IPS DF 4.7 (cell line): ENCODE results near the gene DOCK1.

Experiments
- DNase-seq: peaks from one replicate; pipeline ENCODE4 v3.0.0-alpha.2; 2013; ENCODE audit warnings: low spot score; ENCODE audit errors: extremely low read depth

The DOCK1 gene

DNA sequence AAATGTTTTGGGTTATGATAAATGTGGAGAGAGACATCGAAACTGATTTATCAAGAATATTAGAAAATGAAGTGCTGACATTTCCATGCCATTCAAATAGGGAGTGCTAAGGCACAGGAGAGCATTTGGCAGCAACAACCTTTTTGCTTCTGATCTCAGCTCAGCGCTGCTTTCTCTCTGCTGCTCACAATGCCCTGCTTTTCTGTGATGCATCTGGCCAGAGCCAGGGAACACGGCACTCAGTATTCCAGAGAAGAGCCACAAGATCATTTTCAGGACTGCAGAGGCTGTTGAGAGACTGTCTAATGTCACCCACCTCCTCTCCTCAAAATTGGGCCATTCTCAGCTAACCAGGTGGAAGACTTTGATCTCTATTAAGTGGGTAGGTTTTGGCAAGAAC, 263.0 kb downstream of the DOCK1 start:
- no peak for DNase-seq

- no peak for DNase-seq
These were observed 269.6 kb downstream of the DOCK1 start for GRCh38 chr10:127174866-127175265.

- DNase-seq, result no peak
These were observed 270.3 kb downstream of the DOCK1 start for GRCh38 chr10:127175357-127176110.

GRCh38 chr10:127176649-127177048, 271.4 kb downstream of the DOCK1 start:
- DNase-seq, result no peak

- no peak for DNase-seq
These were observed 274.5 kb downstream of the DOCK1 start for GRCh38 chr10:127179612-127180250.

GRCh38 chr10:127182161-127182560, 276.9 kb downstream of the DOCK1 start:
- no peak for DNase-seq

DNA sequence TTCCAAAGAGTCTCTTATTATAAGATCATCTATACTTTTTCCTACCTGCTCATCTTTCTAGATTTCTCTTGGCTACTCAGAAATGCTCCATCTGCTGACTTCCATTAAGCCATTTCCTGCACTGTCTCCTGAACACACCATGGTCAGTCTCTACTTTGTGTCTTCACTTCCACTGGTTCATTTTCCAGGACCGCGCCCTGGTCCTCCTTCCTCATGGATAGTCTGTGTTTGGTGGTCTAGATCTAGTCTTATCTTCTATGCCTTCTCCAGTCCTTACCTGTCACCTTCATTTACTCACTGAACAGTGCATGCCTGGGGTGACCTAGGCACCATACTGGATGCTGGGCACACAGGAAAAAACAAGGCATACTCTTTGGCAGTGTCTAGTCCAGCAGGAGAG, 279.4 kb downstream of the DOCK1 start:
- no peak for DNase-seq

DNA sequence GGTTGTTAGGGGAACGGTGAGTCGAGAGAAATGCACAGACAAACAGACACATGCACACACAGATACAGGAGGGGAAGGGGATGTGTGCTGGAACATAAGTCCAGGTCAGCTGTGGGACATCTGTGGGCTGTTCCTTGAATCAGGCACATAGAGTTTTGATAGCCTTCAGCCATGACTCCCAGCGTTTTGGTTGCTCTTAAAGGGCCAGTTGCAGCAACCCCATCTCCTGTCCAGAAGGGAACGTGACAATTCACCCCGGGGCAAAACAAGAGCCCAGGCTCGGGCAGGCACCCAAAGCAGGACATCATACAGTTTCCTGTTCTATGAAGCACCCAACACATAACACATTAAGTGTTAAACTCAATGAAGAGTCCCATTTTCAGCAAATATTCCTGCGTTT, 281.6 kb downstream of the DOCK1 start:
- DNase-seq, result no peak

DNA sequence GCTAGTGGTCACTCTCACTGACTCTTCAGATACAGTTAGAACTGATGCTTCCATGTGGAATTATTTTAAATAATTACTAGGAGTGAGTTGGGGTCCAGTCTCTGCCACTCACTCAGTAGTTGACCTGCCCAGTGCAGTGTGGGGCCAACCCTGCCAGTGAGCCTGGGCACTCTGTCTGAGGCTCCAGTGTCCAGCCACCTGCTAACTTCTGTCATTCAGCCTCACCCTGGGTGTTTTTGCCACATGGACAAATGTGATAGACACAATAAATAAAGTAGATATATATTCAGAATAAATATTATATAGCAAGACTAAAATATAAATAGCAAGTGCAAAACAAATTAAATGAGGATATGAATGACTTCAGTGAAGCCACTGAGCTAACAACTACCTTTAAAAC, 284.0 kb downstream of the DOCK1 start:
- no peak for DNase-seq

- no peak for DNase-seq
These were observed 285.2 kb downstream of the DOCK1 start for GRCh38 chr10:127190427-127190826.

GRCh38 chr10:127193125-127193524, 287.9 kb downstream of the DOCK1 start:
- DNase-seq, result no peak

GRCh38 chr10:127194111-127194510, 288.9 kb downstream of the DOCK1 start:
- no peak for DNase-seq

- no peak for DNase-seq
These were observed 289.4 kb downstream of the DOCK1 start for GRCh38 chr10:127194599-127194998.

DNA sequence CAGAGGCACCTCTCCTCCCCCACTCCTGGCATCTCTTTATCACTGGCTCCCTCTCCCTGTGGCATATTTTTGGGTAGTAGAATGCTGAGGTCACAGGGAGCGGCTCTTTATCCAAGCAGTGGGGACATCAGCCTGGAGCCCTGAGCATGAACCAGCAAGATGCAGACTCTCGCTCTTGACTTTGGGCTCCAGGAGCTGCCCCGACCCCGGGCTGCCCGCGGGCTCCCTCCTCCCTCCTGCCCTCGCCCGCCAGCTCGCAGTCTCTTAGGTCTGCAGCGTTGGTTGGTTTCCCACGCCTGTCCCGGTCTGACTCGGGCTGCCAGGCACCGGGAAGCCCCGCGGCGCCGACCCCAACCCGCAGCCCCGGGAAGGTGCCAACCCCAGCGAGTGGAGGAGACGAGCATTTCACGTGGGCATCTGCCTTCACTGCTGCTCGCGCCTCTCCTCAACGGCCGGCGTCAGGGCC, 289.8 kb downstream of the DOCK1 start:
- DNase-seq, result no peak

- no peak for DNase-seq
These were observed 290.5 kb downstream of the DOCK1 start for GRCh38 chr10:127195571-127196281.

- no peak for DNase-seq
These were observed 291.3 kb downstream of the DOCK1 start, which contains the start of gene INSYN2A for GRCh38 chr10:127196282-127197153. Gene INSYN2A (minus strand): TSS chr10:127196591. CDS start chr10:127176395, 20,196 bp downstream.

GRCh38 chr10:127197154-127197432, 291.9 kb downstream of the DOCK1 start:
- no peak for DNase-seq

DNA sequence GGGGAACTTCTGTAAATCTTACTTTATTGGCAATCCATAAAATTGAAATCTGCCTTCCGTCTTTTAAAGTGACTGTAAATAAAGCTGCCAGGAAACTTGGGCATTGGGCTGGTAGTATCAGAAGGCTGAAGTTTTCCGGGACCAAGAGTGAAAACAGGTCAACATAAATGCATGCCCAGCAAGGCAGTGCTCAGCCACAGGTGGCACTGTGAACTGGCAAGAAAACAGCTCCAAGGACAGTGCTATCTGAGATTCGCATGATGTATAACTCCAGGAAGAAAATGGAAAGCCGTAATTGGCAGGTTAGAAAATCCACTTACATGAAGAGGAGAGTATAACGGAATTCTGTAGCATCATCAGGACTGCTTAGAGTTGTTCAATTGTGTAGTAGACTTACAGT, 293.1 kb downstream of the DOCK1 start:
- DNase-seq, result no peak

GRCh38 chr10:127198721-127199120, 293.5 kb downstream of the DOCK1 start:
- DNase-seq, result no peak

- no peak for DNase-seq
These were observed 295.4 kb downstream of the DOCK1 start for GRCh38 chr10:127200646-127201045.

- DNase-seq, result no peak
These were observed 297.8 kb downstream of the DOCK1 start for GRCh38 chr10:127203067-127203466.
